ENCODE measurements around the gene GPC6.

GRCh38 chr13:93851236-93851635 lies 624.6 kb downstream of the GPC6 start:
- TF ChIP-seq CTCF (IDR thresholded peaks at IDR 0.05) (no peak), POLR2AphosphoS5 (IDR thresholded peaks at IDR 0.05) (no peak)
